DOHH2 (cell line): Measurements from ENCODE around the gene YWHAQ.

Source experiments
- EZH2phosphoT487 ChIP-seq: fragments of 200-600 bp; sonication (generic); IDR thresholded peaks from 2 replicates; pipeline ENCODE4 v1.6.1; 2017; ENCODE audit warnings: borderline replicate concordance, mild to moderate bottlenecking, antibody characterized with exemption, low read length, moderate library complexity, mixed read lengths
- TF ChIP-seq, protein P1 (sequence below): fragments of 200-600 bp; sonication (generic); IDR thresholded peaks from one replicate; pipeline ENCODE4 v1.5.1; 2014; ENCODE audit warnings: antibody characterized with exemption, mild to moderate bottlenecking, low read depth, low read length; ENCODE audit not compliant: poor library complexity, severe bottlenecking

DNA sequence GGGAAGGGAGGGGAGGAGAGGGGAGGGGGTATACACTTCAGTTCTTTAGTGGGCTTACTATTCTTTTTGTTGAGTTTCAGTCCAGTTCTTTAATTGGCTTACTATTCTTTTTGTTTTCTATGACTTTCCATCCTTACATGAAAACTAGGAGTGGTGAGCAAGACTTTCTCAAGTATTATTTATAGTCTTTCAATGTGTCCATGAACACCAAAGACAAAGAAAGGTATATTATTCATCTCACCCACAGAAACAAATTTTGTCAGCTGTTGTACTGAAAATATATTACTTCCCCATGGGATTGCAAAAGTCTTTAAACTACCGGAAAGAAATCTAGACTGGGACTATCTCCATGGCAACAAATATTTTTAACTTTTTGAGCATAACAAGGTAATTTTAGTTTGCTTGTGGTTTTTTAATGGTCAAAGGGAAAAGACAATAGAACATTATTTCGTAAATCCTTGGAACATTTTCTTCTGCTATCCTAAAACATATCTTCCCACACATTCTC, 92.7 kb downstream of the YWHAQ start:
- TF ChIP-seq, protein P1, sequence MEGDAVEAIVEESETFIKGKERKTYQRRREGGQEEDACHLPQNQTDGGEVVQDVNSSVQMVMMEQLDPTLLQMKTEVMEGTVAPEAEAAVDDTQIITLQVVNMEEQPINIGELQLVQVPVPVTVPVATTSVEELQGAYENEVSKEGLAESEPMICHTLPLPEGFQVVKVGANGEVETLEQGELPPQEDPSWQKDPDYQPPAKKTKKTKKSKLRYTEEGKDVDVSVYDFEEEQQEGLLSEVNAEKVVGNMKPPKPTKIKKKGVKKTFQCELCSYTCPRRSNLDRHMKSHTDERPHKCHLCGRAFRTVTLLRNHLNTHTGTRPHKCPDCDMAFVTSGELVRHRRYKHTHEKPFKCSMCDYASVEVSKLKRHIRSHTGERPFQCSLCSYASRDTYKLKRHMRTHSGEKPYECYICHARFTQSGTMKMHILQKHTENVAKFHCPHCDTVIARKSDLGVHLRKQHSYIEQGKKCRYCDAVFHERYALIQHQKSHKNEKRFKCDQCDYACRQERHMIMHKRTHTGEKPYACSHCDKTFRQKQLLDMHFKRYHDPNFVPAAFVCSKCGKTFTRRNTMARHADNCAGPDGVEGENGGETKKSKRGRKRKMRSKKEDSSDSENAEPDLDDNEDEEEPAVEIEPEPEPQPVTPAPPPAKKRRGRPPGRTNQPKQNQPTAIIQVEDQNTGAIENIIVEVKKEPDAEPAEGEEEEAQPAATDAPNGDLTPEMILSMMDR = no peak
- no peak for TF ChIP-seq EZH2phosphoT487
